Astrocyte (in vitro differentiated cells and primary cell): Measurements from ENCODE around the gene NCLN. TPM values are rescaled to one million over a fixed set of nuclear protein-coding genes. Genes with fewer than 3 reads are reported as not detected.

ENCODE experiments used
- DNase-seq: peaks from one replicate; pipeline ENCODE4 v3.0.0-alpha.2; 2010; ENCODE audit warnings: low read depth
- FAIRE-seq: peaks from 2 replicates; lab custom pipeline; 2011; peaks lifted over from hg19 to GRCh38; lab: Jason Lieb, UNC
- H2AFZ ChIP-seq: 2 replicates; pipeline ENCODE4 v1.6.0; 2012; ENCODE audit warnings: low read depth, low read length, inconsistent platforms
- H3K27ac ChIP-seq: 2 replicates; pipeline ENCODE4 v1.5.1; 2011; ENCODE audit warnings: low read depth, low read length, inconsistent platforms
- H3K27me3 ChIP-seq: 2 replicates; pipeline ENCODE4 v1.6.0; 2011; ENCODE audit warnings: low read length, inconsistent platforms; ENCODE audit not compliant: insufficient read depth
- H3K36me3 ChIP-seq: 2 replicates; pipeline ENCODE4 v1.5.1; 2011; ENCODE audit warnings: low read length, inconsistent platforms; ENCODE audit not compliant: insufficient read depth
- H3K4me1 ChIP-seq: 2 replicates; pipeline ENCODE4 v1.5.1; 2011; ENCODE audit warnings: low read length, inconsistent platforms; ENCODE audit not compliant: insufficient read depth
- H3K4me2 ChIP-seq: 2 replicates; pipeline ENCODE4 v1.6.0; 2012; ENCODE audit warnings: low read length, inconsistent platforms
- H3K4me3 ChIP-seq: 2 replicates; pipeline ENCODE4 v1.5.1; 2011; ENCODE audit warnings: low read depth, mild to moderate bottlenecking, low read length, inconsistent platforms; ENCODE audit not compliant: insufficient read depth
- H3K79me2 ChIP-seq: 2 replicates; pipeline ENCODE4 v1.6.0; 2012; ENCODE audit warnings: mild to moderate bottlenecking, low read length, inconsistent platforms; ENCODE audit not compliant: insufficient read depth
- H3K9ac ChIP-seq: 2 replicates; pipeline ENCODE4 v1.6.0; 2012; ENCODE audit warnings: mild to moderate bottlenecking, low read length, inconsistent platforms
- H3K9me3 ChIP-seq: 2 replicates; pipeline ENCODE4 v1.5.1; 2012; ENCODE audit warnings: low read depth, mild to moderate bottlenecking, low read length, inconsistent platforms; ENCODE audit not compliant: insufficient read depth
- H4K20me1 ChIP-seq: 2 replicates; pipeline ENCODE4 v1.6.0; 2012; ENCODE audit warnings: low read length, inconsistent platforms; ENCODE audit not compliant: insufficient read depth
- H3K27ac Mint-ChIP-seq: one replicate; pipeline ENCODE4 v1.8.0; 2021; ENCODE audit warnings: mild to moderate bottlenecking, mixed read lengths; ENCODE audit not compliant: unreplicated experiment
- H3K27me3 Mint-ChIP-seq: one replicate; pipeline ENCODE4 v1.8.0; 2021; ENCODE audit warnings: low read depth, mixed read lengths; ENCODE audit not compliant: unreplicated experiment
- H3K36me3 Mint-ChIP-seq: one replicate; pipeline ENCODE4 v1.8.0; 2021; ENCODE audit warnings: low read depth, mixed read lengths; ENCODE audit not compliant: unreplicated experiment
- H3K4me1 Mint-ChIP-seq: one replicate; pipeline ENCODE4 v1.8.0; 2021; ENCODE audit warnings: low read depth, mixed read lengths; ENCODE audit not compliant: unreplicated experiment
- H3K4me3 Mint-ChIP-seq: one replicate; pipeline ENCODE4 v1.8.0; 2021; ENCODE audit warnings: mild to moderate bottlenecking, moderate library complexity, mixed read lengths; ENCODE audit not compliant: unreplicated experiment
- H3K9me3 Mint-ChIP-seq: one replicate; pipeline ENCODE4 v1.8.0; 2021; ENCODE audit warnings: mild to moderate bottlenecking, mixed read lengths; ENCODE audit not compliant: unreplicated experiment
- EZH2 ChIP-seq: IDR thresholded peaks from 2 replicates; pipeline ENCODE4 v1.6.1; 2012; ENCODE audit warnings: mild to moderate bottlenecking, low read length, inconsistent platforms; ENCODE audit not compliant: insufficient read depth
- total RNA-seq: library from RNA; stranded (reverse); gene quantifications from 2 replicates; pipeline ENCODE4 v1.2.1, GENCODE V29; 2021
- TF ChIP-seq, protein P1 (sequence below): IDR thresholded peaks from 2 replicates; pipeline ENCODE4 v1.5.1; 2011; ENCODE audit warnings: low read depth, mild to moderate bottlenecking, inconsistent platforms, low read length, moderate library complexity; ENCODE audit not compliant: insufficient read depth

The NCLN gene
- total RNA-seq, 1 donor from 2014 or later = 95.8 TPM

DNA sequence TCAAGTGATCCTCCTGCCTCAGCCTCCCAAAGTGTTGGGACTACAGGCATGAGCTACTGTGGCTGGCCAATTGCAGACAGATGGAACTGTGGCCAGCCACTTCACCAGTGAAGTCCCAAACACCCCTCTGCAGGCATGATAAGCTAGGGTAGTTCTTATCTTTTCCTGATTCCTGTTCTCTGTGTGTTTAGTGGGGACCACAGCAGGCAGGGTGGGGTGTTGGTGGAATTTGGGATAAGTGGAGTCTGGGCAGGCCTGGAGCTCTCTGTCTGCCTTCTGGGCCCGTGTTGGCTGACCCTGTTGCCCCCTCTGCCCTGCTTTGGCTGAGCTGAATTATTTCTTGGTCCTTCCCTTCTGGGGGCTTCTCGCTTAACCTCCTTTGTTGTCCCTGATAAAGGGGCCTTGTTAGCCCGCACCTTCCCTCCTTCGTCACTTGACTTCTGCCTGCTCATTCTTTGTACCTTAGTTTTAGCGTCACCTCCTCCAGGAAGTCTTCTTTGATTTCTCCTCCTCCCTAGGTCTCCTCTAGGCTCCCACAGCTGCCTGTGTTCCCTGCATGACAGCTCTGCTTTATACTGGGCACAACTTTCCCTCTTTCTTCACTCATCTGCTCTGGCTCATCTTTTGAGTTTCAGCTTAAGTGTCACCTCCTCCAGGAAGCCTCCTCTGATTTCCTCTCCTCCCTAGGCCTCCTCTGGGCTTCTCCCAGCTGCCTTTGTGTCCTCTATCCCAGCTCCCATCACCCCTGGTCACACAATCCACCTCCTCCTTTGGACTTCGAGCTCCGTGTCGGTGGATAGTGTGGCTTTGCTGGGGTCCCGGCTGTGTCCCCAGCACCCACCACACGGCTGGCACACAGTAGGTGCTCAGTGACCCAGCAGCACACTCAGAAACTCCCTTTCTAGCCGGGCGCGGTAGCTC, 1.7 kb upstream of the NCLN start:
- peaks cover 8% of the 10 kb centered on the region for H3K4me1 ChIP-seq
- no peak overlapping the region for H3K4me3 ChIP-seq
- Mint-ChIP-seq H3K36me3 (peaks cover 2% of the 10 kb centered on the region), H3K9me3 (no peaks in the 10 kb centered on the region), H3K27me3 (no peaks in the 10 kb centered on the region), H3K27ac (no peak overlapping the region), H3K4me1 (peaks cover 12% of the 10 kb centered on the region), H3K4me3 (peak overlapping the region; percentile 94)
- peaks cover 32% of the 10 kb centered on the region for H3K79me2 ChIP-seq
- no peak overlapping the region for H3K27ac ChIP-seq
- H2AFZ ChIP-seq = peak overlapping the region; percentile 88
- H3K9me3 ChIP-seq = no peaks in the 10 kb centered on the region
- TF ChIP-seq, protein P1, sequence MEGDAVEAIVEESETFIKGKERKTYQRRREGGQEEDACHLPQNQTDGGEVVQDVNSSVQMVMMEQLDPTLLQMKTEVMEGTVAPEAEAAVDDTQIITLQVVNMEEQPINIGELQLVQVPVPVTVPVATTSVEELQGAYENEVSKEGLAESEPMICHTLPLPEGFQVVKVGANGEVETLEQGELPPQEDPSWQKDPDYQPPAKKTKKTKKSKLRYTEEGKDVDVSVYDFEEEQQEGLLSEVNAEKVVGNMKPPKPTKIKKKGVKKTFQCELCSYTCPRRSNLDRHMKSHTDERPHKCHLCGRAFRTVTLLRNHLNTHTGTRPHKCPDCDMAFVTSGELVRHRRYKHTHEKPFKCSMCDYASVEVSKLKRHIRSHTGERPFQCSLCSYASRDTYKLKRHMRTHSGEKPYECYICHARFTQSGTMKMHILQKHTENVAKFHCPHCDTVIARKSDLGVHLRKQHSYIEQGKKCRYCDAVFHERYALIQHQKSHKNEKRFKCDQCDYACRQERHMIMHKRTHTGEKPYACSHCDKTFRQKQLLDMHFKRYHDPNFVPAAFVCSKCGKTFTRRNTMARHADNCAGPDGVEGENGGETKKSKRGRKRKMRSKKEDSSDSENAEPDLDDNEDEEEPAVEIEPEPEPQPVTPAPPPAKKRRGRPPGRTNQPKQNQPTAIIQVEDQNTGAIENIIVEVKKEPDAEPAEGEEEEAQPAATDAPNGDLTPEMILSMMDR = no peak
- TF ChIP-seq EZH2 = no peak
- H4K20me1 ChIP-seq = peaks cover 30% of the 10 kb centered on the region
- no peaks in the 10 kb centered on the region for H3K27me3 ChIP-seq
- DNase-seq (no peak), FAIRE-seq (no peak)
- H3K36me3 ChIP-seq = no peaks in the 10 kb centered on the region
- H3K4me2 ChIP-seq = no peak overlapping the region
- H3K9ac ChIP-seq = no peak overlapping the region

DNA sequence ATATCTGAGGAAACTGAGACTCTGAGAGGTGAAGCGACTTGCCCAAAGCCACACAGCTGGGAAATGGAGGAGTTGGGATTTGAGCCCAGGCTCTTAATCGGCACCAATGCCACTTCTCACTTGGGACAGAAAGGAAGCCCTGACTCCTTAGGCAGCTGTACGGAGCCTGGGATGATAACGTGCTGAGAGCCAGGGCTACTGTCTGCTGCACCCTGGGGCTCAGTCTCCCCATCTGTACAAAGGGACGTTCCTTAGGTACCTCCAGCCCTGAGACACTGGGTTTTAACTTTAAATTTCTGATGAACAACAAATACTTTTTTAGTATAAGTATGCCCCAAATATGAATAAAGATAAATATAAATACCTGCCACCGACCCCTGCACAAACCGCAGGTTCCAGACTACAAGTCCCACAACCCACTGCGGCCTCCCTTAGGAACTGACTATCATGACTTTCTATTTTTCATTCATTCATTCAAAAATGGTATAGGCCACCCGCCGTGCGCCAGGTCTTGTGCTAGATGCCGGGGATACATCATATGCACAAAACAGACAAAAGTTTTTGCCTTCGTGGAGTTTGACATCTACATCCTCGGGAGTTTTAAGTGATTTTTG, 776 bp upstream of the NCLN start:
- Histone ChIP-seq H3K4me2 (peak overlapping the region; percentile 95), H3K4me1 (peaks cover 8% of the 10 kb centered on the region), H3K27ac (peak overlapping the region; percentile 62), H4K20me1 (peaks cover 37% of the 10 kb centered on the region), H3K27me3 (no peaks in the 10 kb centered on the region), H3K4me3 (peak overlapping the region; percentile 74), H3K79me2 (peaks cover 42% of the 10 kb centered on the region), H3K36me3 (no peaks in the 10 kb centered on the region), H3K9me3 (no peaks in the 10 kb centered on the region), H3K9ac (peak overlapping the region; percentile 89), H2AFZ (peak overlapping the region; percentile 88)
- TF ChIP-seq, protein P1 = no peak
- TF ChIP-seq EZH2 = no peak
- no peak for FAIRE-seq
- no peaks in the 10 kb centered on the region for H3K27me3 Mint-ChIP-seq
- H3K9me3 Mint-ChIP-seq = no peaks in the 10 kb centered on the region
- peaks cover 12% of the 10 kb centered on the region for H3K4me1 Mint-ChIP-seq
- H3K27ac Mint-ChIP-seq = peak overlapping the region; percentile 91
- H3K4me3 Mint-ChIP-seq = peak overlapping the region; percentile 94
- peaks cover 2% of the 10 kb centered on the region for H3K36me3 Mint-ChIP-seq
- no peak for DNase-seq
